ENCODE data around the gene CDH2.

Gene CDH2

GRCh38 chr18:27901424-27902226 lies 275.3 kb downstream of the CDH2 start:
- Histone ChIP-seq H3K27ac (no peak overlapping the region), H3K9me3 (no peaks in the 10 kb centered on the region), H3K4me1 (ENCODE audit: control insufficient read depth in 1 of 2, insufficient read depth in 1 of 2, low read depth in 1 of 2, low read length in 1 of 2) (no peaks in the 10 kb centered on the region), H3K36me3 (no peaks in the 10 kb centered on the region), H3K27me3 (no peaks in the 10 kb centered on the region), H3K4me3 (ENCODE audit: low read depth in 1 of 2, low read length in 1 of 2) (no peak overlapping the region)
- TF ChIP-seq CTCF (IDR thresholded peaks at IDR 0.05), result no peak

All from neutrophil (primary cell).